ENCODE measurements around the gene ARHGAP12.

DNA sequence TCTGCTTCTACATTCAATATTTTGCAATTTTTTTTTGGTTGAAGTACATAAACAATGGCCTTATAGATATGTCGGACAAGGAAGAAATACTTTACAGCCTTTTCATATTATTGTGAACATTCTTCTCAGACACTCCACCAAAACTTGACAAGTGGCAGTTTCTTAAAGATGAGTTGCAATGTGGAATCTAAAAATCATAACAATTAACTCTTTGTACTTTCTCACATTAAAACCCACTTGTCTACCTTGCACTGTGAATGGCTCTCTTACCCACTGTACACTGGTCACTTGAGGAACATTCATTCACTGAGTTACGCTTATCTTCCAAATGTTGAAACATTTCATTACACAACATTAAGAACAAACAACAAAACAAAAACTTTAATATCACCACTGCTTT, 44.2 kb downstream of the ARHGAP12 start:
- no peak for TF ChIP-seq POLR2AphosphoS5 (IDR thresholded peaks at IDR 0.05; ENCODE audit: low read depth)
- TF ChIP-seq, protein P1, sequence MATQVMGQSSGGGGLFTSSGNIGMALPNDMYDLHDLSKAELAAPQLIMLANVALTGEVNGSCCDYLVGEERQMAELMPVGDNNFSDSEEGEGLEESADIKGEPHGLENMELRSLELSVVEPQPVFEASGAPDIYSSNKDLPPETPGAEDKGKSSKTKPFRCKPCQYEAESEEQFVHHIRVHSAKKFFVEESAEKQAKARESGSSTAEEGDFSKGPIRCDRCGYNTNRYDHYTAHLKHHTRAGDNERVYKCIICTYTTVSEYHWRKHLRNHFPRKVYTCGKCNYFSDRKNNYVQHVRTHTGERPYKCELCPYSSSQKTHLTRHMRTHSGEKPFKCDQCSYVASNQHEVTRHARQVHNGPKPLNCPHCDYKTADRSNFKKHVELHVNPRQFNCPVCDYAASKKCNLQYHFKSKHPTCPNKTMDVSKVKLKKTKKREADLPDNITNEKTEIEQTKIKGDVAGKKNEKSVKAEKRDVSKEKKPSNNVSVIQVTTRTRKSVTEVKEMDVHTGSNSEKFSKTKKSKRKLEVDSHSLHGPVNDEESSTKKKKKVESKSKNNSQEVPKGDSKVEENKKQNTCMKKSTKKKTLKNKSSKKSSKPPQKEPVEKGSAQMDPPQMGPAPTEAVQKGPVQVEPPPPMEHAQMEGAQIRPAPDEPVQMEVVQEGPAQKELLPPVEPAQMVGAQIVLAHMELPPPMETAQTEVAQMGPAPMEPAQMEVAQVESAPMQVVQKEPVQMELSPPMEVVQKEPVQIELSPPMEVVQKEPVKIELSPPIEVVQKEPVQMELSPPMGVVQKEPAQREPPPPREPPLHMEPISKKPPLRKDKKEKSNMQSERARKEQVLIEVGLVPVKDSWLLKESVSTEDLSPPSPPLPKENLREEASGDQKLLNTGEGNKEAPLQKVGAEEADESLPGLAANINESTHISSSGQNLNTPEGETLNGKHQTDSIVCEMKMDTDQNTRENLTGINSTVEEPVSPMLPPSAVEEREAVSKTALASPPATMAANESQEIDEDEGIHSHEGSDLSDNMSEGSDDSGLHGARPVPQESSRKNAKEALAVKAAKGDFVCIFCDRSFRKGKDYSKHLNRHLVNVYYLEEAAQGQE (IDR thresholded peaks at IDR 0.05; ENCODE audit: insufficient replicate concordance, low read depth), result no peak
